ENCODE measurements around the gene CPLX1.

DNA sequence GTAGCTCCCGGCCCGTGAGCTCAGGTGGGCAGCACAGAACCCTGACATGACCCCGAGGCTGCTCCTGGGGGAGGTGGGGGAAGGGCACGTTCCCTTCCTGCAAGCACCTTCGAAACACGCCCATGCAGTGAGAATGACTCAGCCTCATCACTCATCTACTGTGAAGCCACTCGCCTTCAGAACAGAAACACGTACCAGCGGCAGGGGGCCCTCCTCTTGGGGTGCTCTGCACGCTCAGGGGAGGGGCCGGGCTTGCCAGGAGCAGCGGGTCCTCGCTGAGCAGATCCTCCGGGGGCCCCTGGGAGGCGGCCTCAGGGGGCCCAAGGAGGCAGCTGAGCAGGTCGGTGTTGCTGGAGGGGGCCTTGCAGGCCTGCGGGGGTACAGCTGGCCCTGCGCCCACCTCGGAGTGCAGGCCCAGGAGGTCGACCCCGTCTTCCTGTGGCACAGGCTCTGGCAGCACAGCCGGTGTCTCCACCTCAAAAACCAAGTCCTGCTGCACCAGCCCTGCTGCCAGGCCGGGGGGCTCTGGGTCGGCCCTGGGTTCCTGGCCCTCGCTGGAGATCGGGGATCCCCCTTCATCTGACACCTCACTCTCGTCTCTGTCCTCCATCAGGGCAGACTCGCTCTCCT is 40.9 kb upstream of the CPLX1 start:
- no peak for TF ChIP-seq TAF1 (IDR thresholded peaks at IDR 0.05; ENCODE audit: low read depth)
- no peak for TF ChIP-seq CEBPB (IDR thresholded peaks at IDR 0.05)
- no peak for TF ChIP-seq FOXM1 (IDR thresholded peaks at IDR 0.05; ENCODE audit: borderline replicate concordance, low read depth)
- no peak for TF ChIP-seq TCF12 (IDR thresholded peaks at IDR 0.05; ENCODE audit: low read depth)

Data from Ishikawa (cell line).